H9 (cell line): ENCODE data around the gene LAMC1. TPM values are rescaled to one million over a fixed set of nuclear protein-coding genes. Genes with fewer than 3 reads are reported as not detected.

Source experiments
- DNase-seq: peaks from one replicate; pipeline ENCODE4 v3.0.0-alpha.2; 2017
- H2AFZ ChIP-seq: one replicate; pipeline ENCODE4 v1.6.1; 2013; ENCODE audit warnings: mild to moderate bottlenecking, low read length, control low read depth, moderate library complexity
- H2AK5ac ChIP-seq: 2 replicates; pipeline ENCODE4 v1.6.1; 2013; ENCODE audit warnings: low read length, control low read depth, mixed read lengths; ENCODE audit not compliant: insufficient read length
- H2BK120ac ChIP-seq: one replicate; pipeline ENCODE4 v1.6.1; 2013; ENCODE audit warnings: low read depth, mild to moderate bottlenecking, low read length, control low read depth, inconsistent platforms; ENCODE audit not compliant: poor library complexity, severe bottlenecking
- H2BK12ac ChIP-seq: 2 replicates; pipeline ENCODE4 v1.6.1; 2013; ENCODE audit warnings: low read length, control low read depth, mixed read lengths, low read depth; ENCODE audit not compliant: insufficient read length
- H2BK15ac ChIP-seq: 2 replicates; pipeline ENCODE4 v1.6.1; 2013; ENCODE audit warnings: low read depth, low read length, control low read depth
- H2BK20ac ChIP-seq: one replicate; pipeline ENCODE4 v1.6.1; 2013; ENCODE audit warnings: low read depth, mild to moderate bottlenecking, low read length, control low read depth, inconsistent platforms; ENCODE audit not compliant: poor library complexity, severe bottlenecking
- H2BK5ac ChIP-seq: 2 replicates; pipeline ENCODE4 v1.6.1; 2013; ENCODE audit warnings: low read length, control low read depth, mixed read lengths; ENCODE audit not compliant: insufficient read length
- H3K14ac ChIP-seq: 2 replicates; pipeline ENCODE4 v1.6.1; 2013; ENCODE audit warnings: low read length, control low read depth; ENCODE audit not compliant: insufficient read depth
- H3K18ac ChIP-seq: 2 replicates; pipeline ENCODE4 v1.6.1; 2013; ENCODE audit warnings: low read depth, mild to moderate bottlenecking, mixed read lengths, low read length, control low read depth; ENCODE audit not compliant: insufficient read length
- H3K23ac ChIP-seq: 2 replicates; pipeline ENCODE4 v1.6.1; 2013; ENCODE audit warnings: low read length, control low read depth, mixed read lengths, low read depth; ENCODE audit not compliant: insufficient read length
- H3K23me2 ChIP-seq: 2 replicates; pipeline ENCODE4 v1.6.1; 2013; ENCODE audit warnings: low read depth, mild to moderate bottlenecking, mixed read lengths, low read length, control low read depth; ENCODE audit not compliant: insufficient read length, poor library complexity, severe bottlenecking
- H3K27ac ChIP-seq: 2 replicates; pipeline ENCODE4 v1.5.1; 2013; ENCODE audit warnings: low read length, control low read depth, mixed read lengths, low read depth; ENCODE audit not compliant: insufficient read length
- H3K27me3 ChIP-seq: 2 replicates; pipeline ENCODE4 v1.6.1; 2013; ENCODE audit warnings: low read length, control low read depth, inconsistent platforms; ENCODE audit not compliant: insufficient read depth
- H3K4ac ChIP-seq: 2 replicates; pipeline ENCODE4 v1.6.1; 2013; ENCODE audit warnings: low read depth, mild to moderate bottlenecking, control low read depth, inconsistent platforms, low read length, moderate library complexity
- H3K4me1 ChIP-seq: 2 replicates; pipeline ENCODE4 v1.6.1; 2013; ENCODE audit warnings: low read length, control low read depth, inconsistent platforms; ENCODE audit not compliant: insufficient read depth
- H3K4me2 ChIP-seq: 2 replicates; pipeline ENCODE4 v1.6.1; 2013; ENCODE audit warnings: low read length, control low read depth, mixed read lengths; ENCODE audit not compliant: insufficient read length, insufficient read depth
- H3K56ac ChIP-seq: 2 replicates; pipeline ENCODE4 v1.6.1; 2013; ENCODE audit warnings: low read depth, mild to moderate bottlenecking, mixed read lengths, low read length, control low read depth; ENCODE audit not compliant: insufficient read length
- H3K79me1 ChIP-seq: 2 replicates; pipeline ENCODE4 v1.6.1; 2013; ENCODE audit warnings: low read depth, mild to moderate bottlenecking, moderate library complexity, low read length, control low read depth, inconsistent platforms; ENCODE audit not compliant: insufficient read depth, poor library complexity, severe bottlenecking
- H3K79me2 ChIP-seq: 2 replicates; pipeline ENCODE4 v1.6.1; 2013; ENCODE audit warnings: low read length, control low read depth, inconsistent platforms; ENCODE audit not compliant: insufficient read depth
- H3K9ac ChIP-seq: 2 replicates; pipeline ENCODE4 v1.6.1; 2013; ENCODE audit warnings: low read length, control low read depth, mixed read lengths; ENCODE audit not compliant: insufficient read length; ENCODE audit errors: extremely low read depth
- H3K9me3 ChIP-seq: one replicate; pipeline ENCODE4 v1.6.1; 2013; ENCODE audit warnings: low read depth, low read length, inconsistent platforms; ENCODE audit not compliant: control insufficient read depth
- H3T11ph ChIP-seq: one replicate; pipeline ENCODE4 v1.6.1; 2013; ENCODE audit warnings: mild to moderate bottlenecking, low read length, control low read depth, inconsistent platforms
- H4K20me1 ChIP-seq: one replicate; pipeline ENCODE4 v1.6.1; 2013; ENCODE audit not compliant: control insufficient read depth, insufficient read length, insufficient read depth
- H4K5ac ChIP-seq: 2 replicates; pipeline ENCODE4 v1.6.1; 2013; ENCODE audit warnings: low read depth, mild to moderate bottlenecking, mixed read lengths, low read length, control low read depth; ENCODE audit not compliant: insufficient read length
- H4K8ac ChIP-seq: replicated peaks from 2 replicates; pipeline ENCODE4 v1.6.1; 2013; ENCODE audit warnings: low read length, control low read depth, mixed read lengths, low read depth; ENCODE audit not compliant: insufficient read length
- H4K91ac ChIP-seq: 2 replicates; pipeline ENCODE4 v1.6.1; 2013; ENCODE audit warnings: low read depth, mild to moderate bottlenecking, moderate library complexity, mixed read lengths, low read length, control low read depth; ENCODE audit not compliant: insufficient read length
- H3K27ac Mint-ChIP-seq, 3 experiments: 2 replicates in 2 of 3; 3 replicates in 1 of 3; pipeline ENCODE4 v1.8.0; 2020 to 2021; ENCODE audit warnings: mixed read lengths in 3 of 3, mild to moderate bottlenecking in 1 of 3, moderate library complexity in 1 of 3
- H3K27me3 Mint-ChIP-seq: 2 replicates; pipeline ENCODE4 v1.8.0; 2021; ENCODE audit warnings: low read depth, mild to moderate bottlenecking, moderate library complexity, mixed read lengths
- H3K36me3 Mint-ChIP-seq, 3 experiments: 2 replicates in 2 of 3; 3 replicates in 1 of 3; pipeline ENCODE4 v1.8.0; 2020 to 2021; ENCODE audit warnings: low read depth in 3 of 3, mixed read lengths in 3 of 3; ENCODE audit not compliant: insufficient read depth in 1 of 3
- H3K4me1 Mint-ChIP-seq, 2 experiments: 2 replicates each; pipeline ENCODE4 v1.8.0; 2020; ENCODE audit warnings: mixed read lengths in 2 of 2
- H3K4me3 Mint-ChIP-seq, 2 experiments: 2 replicates in 1 of 2; 3 replicates in 1 of 2; pipeline ENCODE4 v1.8.0; 2020 to 2021; ENCODE audit warnings: mild to moderate bottlenecking in 2 of 2, mixed read lengths in 2 of 2, moderate library complexity in 1 of 2
- H3K9me3 Mint-ChIP-seq, 2 experiments: 2 replicates in 1 of 2; 3 replicates in 1 of 2; pipeline ENCODE4 v1.8.0; 2020; ENCODE audit warnings: mild to moderate bottlenecking in 2 of 2, mixed read lengths in 2 of 2, moderate library complexity in 1 of 2
- CTCF ChIP-seq: fragments of 200-600 bp; sonication (generic); conservative IDR thresholded peaks from 3 replicates; pipeline ENCODE4 v1.8.0; 2021; ENCODE audit warnings: antibody characterized with exemption, mild to moderate bottlenecking
- WGBS: extraction: QIAGEN DNeasy Blood & Tissue Kit; methylation state at CpG from one replicate; pipeline ENCODE4 v1.1.7; 2013; ENCODE audit warnings: missing lambda C conversion rate, low lambda C conversion rate, mixed read lengths; ENCODE audit not compliant: insufficient read length; ENCODE audit errors: extremely low coverage; 5-methylcytosine and 5-hydroxymethylcytosine counted together
- total RNA-seq: library from RNA; stranded (reverse); gene quantifications from 2 replicates; pipeline ENCODE4 v1.2.1, GENCODE V29; 2021

LAMC1 gene
- total RNA-seq, 1 experiment from 2014 or later = 96.2 TPM

- no peak overlapping the region for H3K18ac ChIP-seq
- H2BK120ac ChIP-seq = no peak overlapping the region
- H2AFZ ChIP-seq = no peak overlapping the region
- TF ChIP-seq CTCF = no peak
- no peak overlapping the region for H4K8ac ChIP-seq
- H3K14ac ChIP-seq = no peak overlapping the region
- Mint-ChIP-seq H3K4me3 (no peak overlapping the region), H3K27me3 (peaks cover 2% of the 10 kb centered on the region), H3K9me3 (no peaks in the 10 kb centered on the region), H3K36me3 (no peaks in the 10 kb centered on the region), H3K4me1 (peaks cover 54 to 62% of the 10 kb centered on the region in 2 experiments), H3K27ac (peak overlapping the region in 1 of 3 experiments; percentile 54; a peak in 2 of 7 replicates)
- peaks cover 4% of the 10 kb centered on the region; the same call in 1 of the 2 replicates for H3K4me1 ChIP-seq
- H4K20me1 ChIP-seq = no peaks in the 10 kb centered on the region
- no peak overlapping the region for H3K9ac ChIP-seq
- DNase-seq = no peak
- H3K27ac ChIP-seq = no peak overlapping the region
- no peak overlapping the region for H3K4me2 ChIP-seq
- WGBS = no CpG with 5 or more reads among the region's 4 CpGs
- no peak overlapping the region for H4K5ac ChIP-seq
- H3K56ac ChIP-seq = no peak overlapping the region
- H2BK12ac ChIP-seq = no peak overlapping the region
- H3T11ph ChIP-seq = no peak overlapping the region
- no peak overlapping the region for H4K91ac ChIP-seq
- H2AK5ac ChIP-seq = no peak overlapping the region
- no peaks in the 10 kb centered on the region for H3K9me3 ChIP-seq
- no peak overlapping the region for H2BK5ac ChIP-seq
- no peak overlapping the region for H2BK20ac ChIP-seq
- H3K79me2 ChIP-seq = peaks cover 6% of the 10 kb centered on the region; the same call in 1 of the 2 replicates
- no peak overlapping the region for H2BK15ac ChIP-seq
- H3K4ac ChIP-seq = no peak overlapping the region
- no peak overlapping the region for H3K23ac ChIP-seq
- H3K27me3 ChIP-seq = no peaks in the 10 kb centered on the region
- no peaks in the 10 kb centered on the region for H3K23me2 ChIP-seq
- H3K79me1 ChIP-seq = no peaks in the 10 kb centered on the region
Measured at GRCh38 chr1:183039330-183039729, 16.1 kb downstream of the LAMC1 start.
